Smooth muscle cell (in vitro differentiated cells): Measurements from ENCODE around the gene SMC1B. TPM values are rescaled to one million over a fixed set of nuclear protein-coding genes. Genes with fewer than 3 reads are reported as not detected.

Experiments
- DNase-seq: peaks from one replicate; lab custom pipeline; 2025; ENCODE audit not compliant: unreplicated experiment; lab: John Stamatoyannopoulos, UW
- H2AFZ ChIP-seq: fragments of 200-600 bp; sonication (generic); 2 replicates; pipeline ENCODE4 v1.6.0; 2016; ENCODE audit warnings: antibody characterized with exemption, low read depth, mild to moderate bottlenecking
- H3F3A ChIP-seq: fragments of 200-600 bp; sonication (generic); 2 replicates; pipeline ENCODE4 v1.6.0; 2017; ENCODE audit warnings: antibody characterized with exemption, low read depth
- H3K27ac ChIP-seq: fragments of 200-600 bp; sonication (generic); 2 replicates; pipeline ENCODE4 v1.5.1; 2016; ENCODE audit warnings: low read depth, mild to moderate bottlenecking
- H3K27me3 ChIP-seq: fragments of 200-600 bp; sonication (generic); 2 replicates; pipeline ENCODE4 v1.6.1; 2016; ENCODE audit warnings: low read depth, mild to moderate bottlenecking
- H3K36me3 ChIP-seq: fragments of 200-600 bp; sonication (generic); 2 replicates; pipeline ENCODE4 v1.5.1; 2016; ENCODE audit warnings: low read depth
- H3K4me1 ChIP-seq: fragments of 200-600 bp; sonication (generic); 2 replicates; pipeline ENCODE4 v1.5.1; 2016; ENCODE audit warnings: low read depth
- H3K4me2 ChIP-seq: fragments of 200-600 bp; sonication (generic); 2 replicates; pipeline ENCODE4 v1.6.0; 2016; ENCODE audit warnings: mild to moderate bottlenecking
- H3K4me3 ChIP-seq: fragments of 200-600 bp; sonication (generic); 2 replicates; pipeline ENCODE4 v1.5.1; 2016; ENCODE audit warnings: mild to moderate bottlenecking
- H3K79me2 ChIP-seq: fragments of 200-600 bp; sonication (generic); 2 replicates; pipeline ENCODE4 v1.6.0; 2016; ENCODE audit warnings: low read depth, mild to moderate bottlenecking
- H3K9ac ChIP-seq: fragments of 200-600 bp; sonication (generic); 2 replicates; pipeline ENCODE4 v1.6.0; 2016; ENCODE audit warnings: low read depth
- H3K9me3 ChIP-seq: fragments of 200-600 bp; sonication (generic); replicated peaks from 2 replicates; pipeline ENCODE4 v1.5.1; 2016; ENCODE audit warnings: low read depth
- H4K20me1 ChIP-seq: fragments of 200-600 bp; sonication (generic); 2 replicates; pipeline ENCODE4 v1.6.0; 2016; ENCODE audit warnings: low read depth
- CTCF ChIP-seq: fragments of 200-600 bp; sonication (generic); IDR thresholded peaks from 2 replicates; pipeline ENCODE4 v1.5.1; 2017; ENCODE audit warnings: borderline replicate concordance, mild to moderate bottlenecking, antibody characterized with exemption; ENCODE audit not compliant: insufficient read depth, poor library complexity, severe bottlenecking
- WGBS: methylation state at CpG from one replicate; pipeline ENCODE4 v1.1.7; 2016; ENCODE audit warnings: low lambda C conversion rate; 5-methylcytosine and 5-hydroxymethylcytosine counted together
- polyA plus RNA-seq: library from polyadenylated mRNA; unstranded; fragments of >200 nt; fragmentation: Nextera tagmentation; extraction: Ambion mirVana; gene quantifications from 2 replicates; pipeline ENCODE4 v1.2.1, GENCODE V29; 2016
- total RNA-seq: library from RNA; depleted of rRNA; stranded (reverse); fragments of >200 nt; gene quantifications from 2 replicates; pipeline ENCODE4 v1.2.3, GENCODE V29; 2014

The SMC1B gene
- total and polyA plus RNA-seq, 2 experiments from 2014 or later: 0.06 TPM; not detected in 1

GRCh38 chr22:45460288-45461109 is 47.1 kb upstream of the SMC1B start:
- no peaks in the 10 kb centered on the region for H3K27me3 ChIP-seq
- H3K36me3 ChIP-seq: no peaks in the 10 kb centered on the region
- no peak overlapping the region for H3K9ac ChIP-seq
- H3K4me3 ChIP-seq: no peak overlapping the region
- no peaks in the 10 kb centered on the region for H3K79me2 ChIP-seq
- H3K27ac ChIP-seq: no peak overlapping the region
- peak overlapping the region; percentile 54 for H2AFZ ChIP-seq
- DNase-seq: no peak
- no peaks in the 10 kb centered on the region for H3K9me3 ChIP-seq
- no peak overlapping the region for H3K4me2 ChIP-seq
- TF ChIP-seq CTCF: no peak
- whole genome bisulfite sequencing: 56% methylated on average over 14 of the region's 14 CpGs
- H3F3A ChIP-seq: peaks cover 4% of the 10 kb centered on the region
- H3K4me1 ChIP-seq: no peaks in the 10 kb centered on the region
- no peaks in the 10 kb centered on the region for H4K20me1 ChIP-seq

GRCh38 chr22:45459235-45459634 is 45.8 kb upstream of the SMC1B start:
- Histone ChIP-seq H3K4me1 (no peaks in the 10 kb centered on the region), H3K27ac (no peak overlapping the region), H3K9me3 (no peaks in the 10 kb centered on the region), H4K20me1 (no peaks in the 10 kb centered on the region), H3K4me2 (no peak overlapping the region), H3K9ac (no peak overlapping the region), H3F3A (peaks cover 4% of the 10 kb centered on the region), H2AFZ (no peak overlapping the region), H3K27me3 (no peaks in the 10 kb centered on the region), H3K4me3 (no peak overlapping the region), H3K79me2 (no peaks in the 10 kb centered on the region), H3K36me3 (no peaks in the 10 kb centered on the region)
- TF ChIP-seq CTCF: no peak
- no peak for DNase-seq
- 95% methylated on average over 8 of the region's 8 CpGs for WGBS

- H3K4me2 ChIP-seq: no peak overlapping the region
- H3K4me1 ChIP-seq: no peaks in the 10 kb centered on the region
- no peak overlapping the region for H3K9ac ChIP-seq
- H4K20me1 ChIP-seq: no peaks in the 10 kb centered on the region
- H3F3A ChIP-seq: peaks cover 4% of the 10 kb centered on the region
- no peak overlapping the region for H2AFZ ChIP-seq
- no peak for TF ChIP-seq CTCF
- DNase-seq: no peak
- H3K27me3 ChIP-seq: no peaks in the 10 kb centered on the region
- whole genome bisulfite sequencing: 96% methylated on average over 13 of the region's 13 CpGs
- no peaks in the 10 kb centered on the region for H3K79me2 ChIP-seq
- no peaks in the 10 kb centered on the region for H3K36me3 ChIP-seq
- H3K4me3 ChIP-seq: no peak overlapping the region
- H3K27ac ChIP-seq: no peak overlapping the region
- H3K9me3 ChIP-seq: no peaks in the 10 kb centered on the region
Measured at GRCh38 chr22:45458532-45458931, 45.1 kb upstream of the SMC1B start.

- Histone ChIP-seq H3K4me2 (no peak overlapping the region), H3K79me2 (no peaks in the 10 kb centered on the region), H3K4me3 (no peak overlapping the region), H3K4me1 (no peaks in the 10 kb centered on the region), H3F3A (peaks cover 4% of the 10 kb centered on the region), H2AFZ (no peak overlapping the region), H4K20me1 (no peaks in the 10 kb centered on the region), H3K27me3 (no peaks in the 10 kb centered on the region), H3K27ac (no peak overlapping the region), H3K9ac (no peak overlapping the region), H3K36me3 (no peaks in the 10 kb centered on the region), H3K9me3 (no peaks in the 10 kb centered on the region)
- no peak for DNase-seq
- TF ChIP-seq CTCF: no peak
- WGBS: 95% methylated on average over 8 of the region's 8 CpGs
Measured at GRCh38 chr22:45456811-45457210, 43.4 kb upstream of the SMC1B start.
